OCI-LY3 (cell line): ENCODE results near the gene GRB14.

Experiments used
- H2AFZ ChIP-seq: fragments of 200-600, 300-600 bp; shearing (Covaris generic); 2 replicates; pipeline ENCODE4 v1.6.0; 2014; ENCODE audit warnings: antibody characterized with exemption, low read depth, low read length
- H3K27ac ChIP-seq: fragments of 200-600, 300-600 bp; sonication (generic); 2 replicates; pipeline ENCODE4 v1.5.1; 2014; ENCODE audit warnings: mild to moderate bottlenecking, low read length, moderate library complexity, mixed read lengths
- H3K27me3 ChIP-seq: fragments of 200-600, 300-600 bp; sonication (generic); 2 replicates; pipeline ENCODE4 v1.6.1; 2014; ENCODE audit warnings: low read depth, low read length, mixed read lengths
- H3K36me3 ChIP-seq: fragments of 200-600, 300-600 bp; sonication (generic); replicated peaks from 2 replicates; pipeline ENCODE3; 2014; ENCODE audit warnings: low read depth, low read length, mixed read lengths
- H3K4me1 ChIP-seq: fragments of 300-600, 200-600 bp; sonication (generic); 2 replicates; pipeline ENCODE4 v1.6.1; 2014; ENCODE audit warnings: low read length, mixed read lengths
- H3K4me2 ChIP-seq: fragments of 200-600, 300-600 bp; sonication (generic); 2 replicates; pipeline ENCODE4 v1.6.1; 2014; ENCODE audit warnings: low read length, mixed read lengths
- H3K4me3 ChIP-seq: fragments of 300-600, 200-600 bp; sonication (generic); 2 replicates; pipeline ENCODE4 v1.5.1; 2014; ENCODE audit warnings: antibody characterized with exemption, mild to moderate bottlenecking, low read length, moderate library complexity
- H3K79me2 ChIP-seq: fragments of 300-600, 200-600 bp; shearing (Covaris generic); 2 replicates; pipeline ENCODE4 v1.6.1; 2014; ENCODE audit warnings: mild to moderate bottlenecking, low read length, mixed read lengths
- H3K9ac ChIP-seq: fragments of 300-600, 200-600 bp; shearing (Covaris generic); 2 replicates; pipeline ENCODE4 v1.6.0; 2014; ENCODE audit warnings: mild to moderate bottlenecking, low read length, moderate library complexity
- H3K9me3 ChIP-seq: fragments of 200-600, 300-600 bp; shearing (Covaris generic); 2 replicates; pipeline ENCODE4 v1.6.1; 2014; ENCODE audit warnings: low read length, mixed read lengths; ENCODE audit not compliant: insufficient read depth
- H4K20me1 ChIP-seq: fragments of 200-600, 300-600 bp; sonication (generic); 2 replicates; pipeline ENCODE4 v1.6.1; 2016; ENCODE audit warnings: low read length, mixed read lengths; ENCODE audit not compliant: insufficient read depth
- CTCF ChIP-seq: fragments of 200-600, 300-600 bp; sonication (generic); IDR thresholded peaks from 2 replicates; pipeline ENCODE4 v1.5.1; 2014; ENCODE audit warnings: antibody characterized with exemption, low read length, low read depth
- EZH2phosphoT487 ChIP-seq: fragments of 200-600 bp; shearing (Covaris generic); IDR thresholded peaks from 2 replicates; pipeline ENCODE4 v1.6.1; 2018; ENCODE audit warnings: antibody characterized with exemption, mixed run types, low read depth

GRB14 gene

GRCh38 chr2:164605295-164605694, 16.0 kb downstream of the GRB14 start:
- H3K4me3 ChIP-seq = no peak overlapping the region
- H3K27me3 ChIP-seq = no peaks in the 10 kb centered on the region
- no peaks in the 10 kb centered on the region for H3K9me3 ChIP-seq
- no peaks in the 10 kb centered on the region for H3K79me2 ChIP-seq
- H3K4me1 ChIP-seq = no peaks in the 10 kb centered on the region
- H3K27ac ChIP-seq = no peak overlapping the region
- no peak overlapping the region for H3K4me2 ChIP-seq
- TF ChIP-seq EZH2phosphoT487 = no peak
- no peak for TF ChIP-seq CTCF
- no peak overlapping the region for H2AFZ ChIP-seq
- H3K36me3 ChIP-seq = no peaks in the 10 kb centered on the region
- no peak overlapping the region for H3K9ac ChIP-seq
- no peaks in the 10 kb centered on the region for H4K20me1 ChIP-seq

- H3K4me3 ChIP-seq = no peak overlapping the region
- H3K79me2 ChIP-seq = no peaks in the 10 kb centered on the region
- H2AFZ ChIP-seq = no peak overlapping the region
- H3K9me3 ChIP-seq = no peaks in the 10 kb centered on the region
- no peak overlapping the region for H3K27ac ChIP-seq
- H3K36me3 ChIP-seq = no peaks in the 10 kb centered on the region
- no peak for TF ChIP-seq EZH2phosphoT487
- no peak for TF ChIP-seq CTCF
- no peaks in the 10 kb centered on the region for H3K4me1 ChIP-seq
- no peaks in the 10 kb centered on the region for H4K20me1 ChIP-seq
- H3K9ac ChIP-seq = no peak overlapping the region
- H3K4me2 ChIP-seq = no peak overlapping the region
- no peaks in the 10 kb centered on the region for H3K27me3 ChIP-seq
Measured at GRCh38 chr2:164600763-164601162, 20.5 kb downstream of the GRB14 start.

GRCh38 chr2:164599954-164600589, 21.2 kb downstream of the GRB14 start:
- Histone ChIP-seq H3K27me3 (no peaks in the 10 kb centered on the region), H3K4me3 (no peak overlapping the region), H3K36me3 (no peaks in the 10 kb centered on the region), H2AFZ (no peak overlapping the region), H4K20me1 (no peaks in the 10 kb centered on the region), H3K79me2 (no peaks in the 10 kb centered on the region), H3K4me1 (no peaks in the 10 kb centered on the region), H3K4me2 (no peak overlapping the region), H3K9ac (no peak overlapping the region), H3K9me3 (no peaks in the 10 kb centered on the region), H3K27ac (no peak overlapping the region)
- peak; percentile 100 for TF ChIP-seq CTCF
- no peak for TF ChIP-seq EZH2phosphoT487

GRCh38 chr2:164597983-164598382, 23.3 kb downstream of the GRB14 start:
- H3K79me2 ChIP-seq = no peaks in the 10 kb centered on the region
- H3K4me1 ChIP-seq = no peaks in the 10 kb centered on the region
- H3K9ac ChIP-seq = no peak overlapping the region
- no peak overlapping the region for H3K4me3 ChIP-seq
- TF ChIP-seq CTCF = no peak
- no peak for TF ChIP-seq EZH2phosphoT487
- no peak overlapping the region for H2AFZ ChIP-seq
- H3K4me2 ChIP-seq = no peak overlapping the region
- no peaks in the 10 kb centered on the region for H3K9me3 ChIP-seq
- H3K36me3 ChIP-seq = no peaks in the 10 kb centered on the region
- no peaks in the 10 kb centered on the region for H4K20me1 ChIP-seq
- H3K27me3 ChIP-seq = no peaks in the 10 kb centered on the region
- no peak overlapping the region for H3K27ac ChIP-seq
